Mesothelial cell of epicardium (in vitro differentiated cells): ENCODE results near the gene GPBAR1. TPM values are rescaled to one million over a fixed set of nuclear protein-coding genes. Genes with fewer than 3 reads are reported as not detected.
A peak's percentile ranks its signal among the peaks of the same experiment; 100 is the strongest.

Experiments
- DNase-seq, 2 experiments: peaks; one replicate each; pipeline ENCODE4 v3.0.0; 2021; ENCODE audit warnings: low spot score in 2 of 2; ENCODE audit not compliant: unreplicated experiment in 2 of 2
- H3K27ac Mint-ChIP-seq: 2 replicates; pipeline ENCODE4 v1.8.0; 2021; ENCODE audit warnings: mixed read lengths
- H3K27me3 Mint-ChIP-seq: 2 replicates; pipeline ENCODE4 v1.8.0; 2021; ENCODE audit warnings: low read depth, mixed read lengths
- H3K36me3 Mint-ChIP-seq: 2 replicates; pipeline ENCODE4 v1.8.0; 2021; ENCODE audit warnings: mixed read lengths
- H3K4me1 Mint-ChIP-seq: 2 replicates; pipeline ENCODE4 v1.8.0; 2021; ENCODE audit warnings: mixed read lengths
- H3K4me3 Mint-ChIP-seq: 2 replicates; pipeline ENCODE4 v1.8.0; 2021; ENCODE audit warnings: mild to moderate bottlenecking, moderate library complexity, mixed read lengths
- H3K9me3 Mint-ChIP-seq: 2 replicates; pipeline ENCODE4 v1.8.0; 2021; ENCODE audit warnings: mixed read lengths
- total RNA-seq: library from RNA; stranded (reverse); gene quantifications from 3 replicates; pipeline ENCODE4 v1.2.1, GENCODE V29; 2021
- TF ChIP-seq, protein P1 (sequence below): fragments of 200-600 bp; sonication (generic); IDR thresholded peaks from one replicate; pipeline ENCODE4 v1.5.0; 2021; ENCODE audit warnings: antibody characterized with exemption; ENCODE audit not compliant: unreplicated experiment

Gene GPBAR1
- total RNA-seq, 1 donor from 2014 or later = 0.78 TPM

DNA sequence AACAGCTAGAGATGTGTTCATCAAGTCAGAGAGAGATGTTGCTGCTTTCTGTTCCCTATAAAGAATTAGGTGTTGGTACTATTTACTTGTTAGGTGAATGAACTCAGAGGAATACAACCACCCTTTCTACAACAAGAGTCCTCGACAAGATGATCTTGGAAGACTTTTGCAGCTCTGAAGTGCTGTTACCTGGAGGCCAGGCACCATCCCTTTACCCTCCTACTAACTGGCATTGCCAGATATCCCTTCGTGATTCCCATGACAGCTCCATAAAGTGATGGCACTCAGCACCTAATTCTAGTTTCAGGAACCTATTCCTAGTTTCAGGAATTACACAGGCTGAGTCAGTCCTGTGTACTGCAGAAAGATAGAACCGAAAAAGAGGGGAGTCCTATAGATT, 33.9 kb upstream of the GPBAR1 start:
- Mint-ChIP-seq H3K4me3 (no peak overlapping the region), H3K36me3 (peaks cover 23% of the 10 kb centered on the region), H3K4me1 (peaks cover 42% of the 10 kb centered on the region), H3K9me3 (no peaks in the 10 kb centered on the region), H3K27me3 (no peaks in the 10 kb centered on the region), H3K27ac (peak overlapping the region; percentile 80)
- TF ChIP-seq, protein P1, sequence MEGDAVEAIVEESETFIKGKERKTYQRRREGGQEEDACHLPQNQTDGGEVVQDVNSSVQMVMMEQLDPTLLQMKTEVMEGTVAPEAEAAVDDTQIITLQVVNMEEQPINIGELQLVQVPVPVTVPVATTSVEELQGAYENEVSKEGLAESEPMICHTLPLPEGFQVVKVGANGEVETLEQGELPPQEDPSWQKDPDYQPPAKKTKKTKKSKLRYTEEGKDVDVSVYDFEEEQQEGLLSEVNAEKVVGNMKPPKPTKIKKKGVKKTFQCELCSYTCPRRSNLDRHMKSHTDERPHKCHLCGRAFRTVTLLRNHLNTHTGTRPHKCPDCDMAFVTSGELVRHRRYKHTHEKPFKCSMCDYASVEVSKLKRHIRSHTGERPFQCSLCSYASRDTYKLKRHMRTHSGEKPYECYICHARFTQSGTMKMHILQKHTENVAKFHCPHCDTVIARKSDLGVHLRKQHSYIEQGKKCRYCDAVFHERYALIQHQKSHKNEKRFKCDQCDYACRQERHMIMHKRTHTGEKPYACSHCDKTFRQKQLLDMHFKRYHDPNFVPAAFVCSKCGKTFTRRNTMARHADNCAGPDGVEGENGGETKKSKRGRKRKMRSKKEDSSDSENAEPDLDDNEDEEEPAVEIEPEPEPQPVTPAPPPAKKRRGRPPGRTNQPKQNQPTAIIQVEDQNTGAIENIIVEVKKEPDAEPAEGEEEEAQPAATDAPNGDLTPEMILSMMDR = no peak
- DNase-seq = no peak

DNA sequence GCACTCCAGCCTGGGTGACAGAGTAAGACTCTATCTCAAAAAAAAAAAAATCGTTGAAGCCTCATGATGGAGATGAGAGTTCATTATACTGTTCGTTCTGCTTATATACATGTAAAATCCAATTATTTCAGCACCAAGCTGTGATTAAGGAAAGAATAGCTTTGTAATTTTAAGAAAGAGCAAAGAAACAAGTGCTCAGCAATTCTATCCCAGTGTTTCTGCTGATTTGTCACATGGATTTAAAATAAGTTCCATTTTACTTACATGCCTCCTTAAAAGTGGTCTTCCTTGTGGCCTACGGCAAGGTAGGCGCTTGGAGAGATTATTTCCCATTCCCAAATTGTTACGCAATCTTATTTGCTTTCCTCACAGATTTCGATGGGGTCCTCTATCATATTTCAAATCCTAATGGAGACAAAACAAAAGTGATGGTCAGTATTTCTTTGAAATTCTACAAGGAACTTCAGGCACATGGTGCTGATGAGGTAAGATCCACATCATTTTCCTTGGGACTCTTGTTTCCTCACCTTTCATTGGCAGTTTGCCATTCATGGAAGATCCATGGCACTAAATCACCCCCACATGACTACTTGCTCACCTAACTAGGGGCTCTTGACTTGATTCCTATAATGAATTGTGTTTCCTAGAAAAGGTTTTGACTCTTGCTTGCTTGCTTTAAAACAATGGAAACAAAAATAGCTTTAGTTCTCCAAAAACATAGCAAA, 32.3 kb upstream of the GPBAR1 start:
- no peaks in the 10 kb centered on the region for H3K27me3 Mint-ChIP-seq
- TF ChIP-seq, protein P1 = no peak

DNA sequence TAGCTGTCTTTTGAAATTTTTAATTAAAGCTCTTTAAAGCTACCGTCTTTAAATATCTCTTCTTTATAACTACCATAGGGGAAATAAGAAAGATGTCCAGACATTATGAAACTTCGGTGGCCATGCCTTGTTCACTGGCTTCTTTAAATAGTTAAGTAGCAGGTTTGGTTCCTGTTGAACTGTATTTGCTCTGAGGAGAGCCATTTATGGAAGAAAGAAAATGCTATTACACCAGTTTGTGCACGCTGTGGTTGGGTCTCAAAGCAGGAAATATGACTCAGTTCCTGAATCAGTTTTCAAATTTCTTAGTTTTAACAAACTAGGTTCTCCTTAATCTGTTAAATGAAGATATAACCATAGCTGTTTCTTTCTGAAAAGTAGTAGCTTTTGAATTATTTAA, 31.6 kb upstream of the GPBAR1 start:
- no peaks in the 10 kb centered on the region for H3K27me3 Mint-ChIP-seq
- no peak for DNase-seq
- peaks cover 31% of the 10 kb centered on the region for H3K4me1 Mint-ChIP-seq
- TF ChIP-seq, protein P1 = no peak
- H3K36me3 Mint-ChIP-seq = peaks cover 36% of the 10 kb centered on the region
- no peaks in the 10 kb centered on the region for H3K9me3 Mint-ChIP-seq
- H3K27ac Mint-ChIP-seq = peak overlapping the region; percentile 94
- H3K4me3 Mint-ChIP-seq = no peak overlapping the region

More for the DNA sequence above, 32.3 kb upstream of the GPBAR1 start:
- peaks cover 31% of the 10 kb centered on the region for H3K4me1 Mint-ChIP-seq
- peak overlapping the region; percentile 94 for H3K27ac Mint-ChIP-seq
- no peak for DNase-seq
- H3K4me3 Mint-ChIP-seq = no peak overlapping the region
- peaks cover 31% of the 10 kb centered on the region for H3K36me3 Mint-ChIP-seq
- H3K9me3 Mint-ChIP-seq = no peaks in the 10 kb centered on the region

- DNase-seq = no peak
- H3K36me3 Mint-ChIP-seq = peaks cover 41% of the 10 kb centered on the region
- peaks cover 29% of the 10 kb centered on the region for H3K4me1 Mint-ChIP-seq
- H3K27ac Mint-ChIP-seq = peak overlapping the region; percentile 87
- no peak overlapping the region for H3K4me3 Mint-ChIP-seq
- no peaks in the 10 kb centered on the region for H3K27me3 Mint-ChIP-seq
- TF ChIP-seq, protein P1 = no peak
- H3K9me3 Mint-ChIP-seq = no peaks in the 10 kb centered on the region
Observed at GRCh38 chr2:218229851-218230250, 31.0 kb upstream of the GPBAR1 start.

DNA sequence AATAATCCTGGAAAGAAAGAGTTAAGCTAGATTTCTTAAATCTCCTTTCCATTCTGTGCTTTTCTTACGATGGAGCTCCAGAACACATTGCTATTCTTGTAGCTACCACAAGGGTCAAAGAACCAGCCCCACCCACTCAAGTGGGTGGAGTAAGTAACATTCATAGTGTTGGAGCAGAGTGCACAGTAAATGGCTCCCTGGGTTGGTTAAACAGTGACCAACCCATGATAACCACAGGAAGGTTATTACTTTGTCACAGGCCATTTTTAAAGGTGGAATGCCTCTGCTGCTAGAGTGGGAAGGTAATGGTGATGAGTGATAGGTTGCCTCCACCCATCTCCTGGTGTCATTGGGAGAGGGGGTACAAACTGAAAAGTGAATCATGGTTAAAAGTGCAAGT, 29.9 kb upstream of the GPBAR1 start:
- Mint-ChIP-seq H3K9me3 (no peaks in the 10 kb centered on the region), H3K4me1 (peaks cover 29% of the 10 kb centered on the region), H3K27me3 (no peaks in the 10 kb centered on the region), H3K27ac (peak overlapping the region; percentile 87), H3K36me3 (peaks cover 45% of the 10 kb centered on the region), H3K4me3 (no peak overlapping the region)
- TF ChIP-seq, protein P1 = peak; percentile 43
- DNase-seq = no peak
